GM12875 (cell line): ENCODE measurements around the gene BIN1.

ENCODE experiments used
- H3K4me3 ChIP-seq: one replicate; pipeline ENCODE4 v1.5.1; 2011; ENCODE audit warnings: low read depth, low read length, control low read depth
- CTCF ChIP-seq: IDR thresholded peaks from 2 replicates; pipeline ENCODE4 v1.5.1; 2011; ENCODE audit warnings: low read depth, mild to moderate bottlenecking, control low read depth, inconsistent platforms, low read length, moderate library complexity, borderline replicate concordance; ENCODE audit not compliant: insufficient read depth

BIN1 gene

GRCh38 chr2:127043367-127044164 lies 63.4 kb downstream of the BIN1 start:
- no peak for TF ChIP-seq CTCF
- H3K4me3 ChIP-seq = no peak overlapping the region

DNA sequence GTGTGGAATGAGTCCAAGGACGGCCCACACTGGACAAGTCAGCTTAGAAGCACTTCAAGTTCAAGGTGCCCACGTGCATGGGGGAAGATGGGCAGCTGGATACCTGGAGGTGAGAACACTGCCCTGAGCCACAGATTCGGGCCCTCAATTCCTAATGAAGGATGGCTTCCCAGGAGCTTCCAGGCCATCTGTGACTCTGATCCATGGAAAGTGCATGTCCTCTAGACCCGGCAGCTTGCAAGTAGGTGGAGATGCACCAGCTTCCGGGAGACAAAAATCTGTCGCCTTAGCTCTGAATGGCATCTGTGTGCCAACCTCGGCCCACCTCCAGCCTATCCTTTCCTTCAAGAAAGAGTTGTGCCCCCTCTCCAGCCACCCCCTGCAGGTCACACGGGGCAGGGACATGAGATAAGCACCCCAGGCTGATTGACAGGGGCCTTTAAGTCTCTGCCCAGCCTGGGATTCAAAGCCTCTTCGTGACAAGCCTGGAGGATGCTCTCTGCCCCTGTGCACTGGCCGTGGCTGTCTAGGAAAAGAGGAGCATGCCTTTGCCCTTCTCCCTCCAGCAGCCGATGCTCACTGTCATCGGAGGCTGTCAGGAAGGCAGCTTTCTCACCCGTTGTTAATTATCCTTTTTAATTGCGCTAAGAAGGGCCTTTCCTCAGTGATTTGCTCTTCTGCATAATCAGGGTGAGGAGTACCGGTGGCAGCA lies 65.5 kb downstream of the BIN1 start:
- H3K4me3 ChIP-seq = no peak overlapping the region
- no peak for TF ChIP-seq CTCF

DNA sequence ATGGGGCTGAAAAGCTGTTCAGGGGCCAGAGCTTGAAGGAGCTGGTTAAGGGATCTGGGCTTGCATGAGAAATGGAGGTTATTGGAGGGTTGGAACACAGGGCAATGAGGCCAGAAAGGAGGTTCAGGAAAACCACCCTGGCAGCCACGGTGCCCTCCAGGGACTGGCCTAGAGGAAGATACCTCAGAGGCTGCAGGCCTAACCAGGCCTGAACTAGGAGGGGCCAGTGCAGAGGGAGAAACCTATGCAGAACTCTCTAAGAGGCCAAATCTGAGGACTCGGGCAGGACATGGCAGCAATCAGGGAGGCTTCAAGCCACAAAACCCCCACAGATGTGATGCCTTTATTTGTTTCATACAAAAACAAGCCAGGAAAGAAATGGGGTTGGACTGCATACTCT lies 66.8 kb downstream of the BIN1 start:
- H3K4me3 ChIP-seq = no peak overlapping the region
- TF ChIP-seq CTCF = no peak

GRCh38 chr2:127039387-127040031 lies 67.4 kb downstream of the BIN1 start:
- TF ChIP-seq CTCF = no peak

GRCh38 chr2:127037476-127037875 lies 69.5 kb downstream of the BIN1 start:
- H3K4me3 ChIP-seq = no peak overlapping the region
- TF ChIP-seq CTCF = no peak

More at GRCh38 chr2:127039387-127040031, 67.4 kb downstream of the BIN1 start:
- no peak overlapping the region for H3K4me3 ChIP-seq

DNA sequence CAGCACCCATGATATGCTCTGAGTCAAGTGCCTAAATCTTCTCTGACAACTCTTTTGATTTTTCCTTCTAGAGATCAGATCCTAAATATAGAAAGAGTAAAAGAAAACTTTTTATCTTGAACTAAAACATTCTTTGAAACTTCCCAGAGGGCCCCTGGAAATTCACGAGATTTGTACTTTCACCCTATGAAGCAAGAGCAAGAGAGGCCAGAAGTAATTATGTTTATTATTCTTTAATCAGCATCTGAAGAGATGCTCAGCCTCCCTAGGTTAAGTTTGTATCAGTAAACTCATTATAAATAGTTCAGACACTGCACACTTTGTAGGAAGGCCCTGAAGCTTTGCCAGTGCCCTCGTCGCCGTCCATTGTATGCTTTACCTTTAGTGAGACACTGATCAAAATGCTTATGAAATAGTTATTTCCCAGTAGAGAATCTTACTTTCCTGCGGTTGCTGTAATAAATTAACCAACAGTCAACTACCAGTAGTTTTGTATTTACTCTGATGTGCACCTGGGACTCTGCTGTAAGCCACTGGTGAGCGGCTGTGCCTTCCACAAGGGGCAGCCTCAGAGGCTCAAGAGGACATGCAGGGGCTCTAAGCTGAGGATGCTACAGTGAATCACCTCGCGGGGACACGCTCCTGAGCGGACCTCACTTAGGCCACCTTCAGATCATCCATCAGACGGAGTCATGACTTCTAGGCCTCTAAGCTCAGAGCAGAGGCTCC lies 71.9 kb downstream of the BIN1 start:
- no peak overlapping the region for H3K4me3 ChIP-seq
- TF ChIP-seq CTCF = peak; percentile 17; the same call in 1 of the 2 replicates
